ENCODE data around the gene KRTAP5-9.

DNA sequence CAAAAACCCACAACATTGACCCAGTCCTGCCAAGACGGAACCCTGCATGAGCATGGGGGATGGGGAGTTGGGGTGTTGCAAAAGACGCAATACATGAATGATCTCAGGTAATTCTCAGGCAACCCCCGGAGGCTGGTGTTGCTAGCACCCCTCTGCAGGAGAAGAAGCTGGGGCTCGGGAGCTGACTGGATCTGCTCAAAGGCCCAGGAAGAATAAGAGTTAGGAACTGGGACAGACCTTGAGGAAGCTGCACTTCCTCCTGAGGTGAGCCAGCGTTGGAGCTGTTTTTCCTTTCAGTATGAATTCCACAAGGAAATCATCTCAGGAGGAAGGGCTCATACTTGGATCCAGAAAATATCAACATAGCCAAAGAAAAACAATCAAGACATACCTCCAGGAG, at the start of gene KRTAP5-9:
- TF ChIP-seq, protein P1, sequence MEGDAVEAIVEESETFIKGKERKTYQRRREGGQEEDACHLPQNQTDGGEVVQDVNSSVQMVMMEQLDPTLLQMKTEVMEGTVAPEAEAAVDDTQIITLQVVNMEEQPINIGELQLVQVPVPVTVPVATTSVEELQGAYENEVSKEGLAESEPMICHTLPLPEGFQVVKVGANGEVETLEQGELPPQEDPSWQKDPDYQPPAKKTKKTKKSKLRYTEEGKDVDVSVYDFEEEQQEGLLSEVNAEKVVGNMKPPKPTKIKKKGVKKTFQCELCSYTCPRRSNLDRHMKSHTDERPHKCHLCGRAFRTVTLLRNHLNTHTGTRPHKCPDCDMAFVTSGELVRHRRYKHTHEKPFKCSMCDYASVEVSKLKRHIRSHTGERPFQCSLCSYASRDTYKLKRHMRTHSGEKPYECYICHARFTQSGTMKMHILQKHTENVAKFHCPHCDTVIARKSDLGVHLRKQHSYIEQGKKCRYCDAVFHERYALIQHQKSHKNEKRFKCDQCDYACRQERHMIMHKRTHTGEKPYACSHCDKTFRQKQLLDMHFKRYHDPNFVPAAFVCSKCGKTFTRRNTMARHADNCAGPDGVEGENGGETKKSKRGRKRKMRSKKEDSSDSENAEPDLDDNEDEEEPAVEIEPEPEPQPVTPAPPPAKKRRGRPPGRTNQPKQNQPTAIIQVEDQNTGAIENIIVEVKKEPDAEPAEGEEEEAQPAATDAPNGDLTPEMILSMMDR (IDR thresholded peaks at IDR 0.05 in 2 of 3, conservative IDR thresholded peaks at IDR 0.05 in 1 of 3; ENCODE audit: insufficient read depth in 2 of 3, low read depth in 1 of 3, low read length in 3 of 3), result no peak
- TF ChIP-seq FOS (IDR thresholded peaks at IDR 0.05; ENCODE audit: extremely low read depth, insufficient read length), result no peak
- no peak for TF ChIP-seq HIVEP1 (CRISPR knock-in tag; IDR thresholded peaks at IDR 0.05)
- no peak for TF ChIP-seq TAF7 (tag; IDR thresholded peaks at IDR 0.05)
- no peak for TF ChIP-seq EZH2 (IDR thresholded peaks at IDR 0.05; ENCODE audit: borderline replicate concordance, low read depth, low read length)
- TF ChIP-seq, protein P2, sequence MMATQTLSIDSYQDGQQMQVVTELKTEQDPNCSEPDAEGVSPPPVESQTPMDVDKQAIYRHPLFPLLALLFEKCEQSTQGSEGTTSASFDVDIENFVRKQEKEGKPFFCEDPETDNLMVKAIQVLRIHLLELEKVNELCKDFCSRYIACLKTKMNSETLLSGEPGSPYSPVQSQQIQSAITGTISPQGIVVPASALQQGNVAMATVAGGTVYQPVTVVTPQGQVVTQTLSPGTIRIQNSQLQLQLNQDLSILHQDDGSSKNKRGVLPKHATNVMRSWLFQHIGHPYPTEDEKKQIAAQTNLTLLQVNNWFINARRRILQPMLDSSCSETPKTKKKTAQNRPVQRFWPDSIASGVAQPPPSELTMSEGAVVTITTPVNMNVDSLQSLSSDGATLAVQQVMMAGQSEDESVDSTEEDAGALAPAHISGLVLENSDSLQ (IDR thresholded peaks at IDR 0.05), result no peak
